Bronchial epithelial cell (primary cell): ENCODE results near the gene ZFAND3. TPM values are rescaled to one million over a fixed set of nuclear protein-coding genes. Genes with fewer than 3 reads are reported as not detected.

Experiments used
- DNase-seq: peaks from one replicate; pipeline ENCODE4 v3.0.0-alpha.2; 2010; ENCODE audit warnings: low read depth
- FAIRE-seq: peaks from 2 replicates; lab custom pipeline; 2011; peaks lifted over from hg19 to GRCh38; lab: Jason Lieb, UNC
- H3K27me3 ChIP-seq: 2 replicates; pipeline ENCODE4 v1.5.1; 2011; ENCODE audit warnings: low read length; ENCODE audit not compliant: control insufficient read depth, insufficient read depth
- H3K36me3 ChIP-seq: 2 replicates; pipeline ENCODE4 v1.5.1; 2011; ENCODE audit warnings: low read length; ENCODE audit not compliant: control insufficient read depth, insufficient read depth
- H3K4me3 ChIP-seq: 2 replicates; pipeline ENCODE4 v1.5.1; 2011; ENCODE audit warnings: mild to moderate bottlenecking, low read depth, low read length, control low read depth
- total RNA-seq: library from RNA; depleted of rRNA; stranded (reverse); fragments of >200 nt; gene quantifications from 2 replicates; pipeline ENCODE4 v1.2.1, GENCODE V29; 2014
- TF ChIP-seq, protein P1 (sequence below): IDR thresholded peaks from 2 replicates; pipeline ENCODE4 v1.5.1; 2011; ENCODE audit warnings: mild to moderate bottlenecking, moderate library complexity, low read length, control low read depth, inconsistent platforms; ENCODE audit not compliant: insufficient read depth, severe bottlenecking

Gene ZFAND3
- total RNA-seq, 1 donor from 2014 or later = 25.5 TPM

DNA sequence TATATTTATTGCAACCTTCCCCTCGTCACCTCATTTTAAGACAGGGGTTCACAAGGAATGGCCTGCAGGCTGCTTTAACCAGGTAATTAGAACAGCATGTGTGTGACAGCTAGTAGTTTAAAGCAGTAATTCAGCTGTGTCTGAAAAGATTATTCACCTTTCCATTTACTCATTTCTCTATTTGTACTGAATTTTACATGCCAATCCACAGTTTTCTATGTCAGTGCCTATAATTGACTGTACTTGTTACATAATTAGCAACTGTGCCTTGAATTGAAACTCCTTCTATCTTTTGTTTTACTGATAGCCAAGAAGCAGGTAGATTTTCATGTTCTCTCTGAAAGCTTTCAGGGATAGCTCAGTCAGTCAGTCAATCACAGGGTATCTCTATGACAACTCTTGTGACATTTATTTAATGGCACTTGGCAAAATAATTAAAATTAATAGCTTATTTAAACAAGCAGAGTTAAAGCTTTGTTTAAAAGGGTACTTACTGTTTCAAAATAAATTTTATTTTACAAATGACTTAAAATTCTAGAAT lies 214.0 kb downstream of the ZFAND3 start:
- DNase-seq (no peak), FAIRE-seq (no peak)
- Histone ChIP-seq H3K4me3 (no peak overlapping the region), H3K36me3 (no peaks in the 10 kb centered on the region), H3K27me3 (no peaks in the 10 kb centered on the region)
- TF ChIP-seq, protein P1, sequence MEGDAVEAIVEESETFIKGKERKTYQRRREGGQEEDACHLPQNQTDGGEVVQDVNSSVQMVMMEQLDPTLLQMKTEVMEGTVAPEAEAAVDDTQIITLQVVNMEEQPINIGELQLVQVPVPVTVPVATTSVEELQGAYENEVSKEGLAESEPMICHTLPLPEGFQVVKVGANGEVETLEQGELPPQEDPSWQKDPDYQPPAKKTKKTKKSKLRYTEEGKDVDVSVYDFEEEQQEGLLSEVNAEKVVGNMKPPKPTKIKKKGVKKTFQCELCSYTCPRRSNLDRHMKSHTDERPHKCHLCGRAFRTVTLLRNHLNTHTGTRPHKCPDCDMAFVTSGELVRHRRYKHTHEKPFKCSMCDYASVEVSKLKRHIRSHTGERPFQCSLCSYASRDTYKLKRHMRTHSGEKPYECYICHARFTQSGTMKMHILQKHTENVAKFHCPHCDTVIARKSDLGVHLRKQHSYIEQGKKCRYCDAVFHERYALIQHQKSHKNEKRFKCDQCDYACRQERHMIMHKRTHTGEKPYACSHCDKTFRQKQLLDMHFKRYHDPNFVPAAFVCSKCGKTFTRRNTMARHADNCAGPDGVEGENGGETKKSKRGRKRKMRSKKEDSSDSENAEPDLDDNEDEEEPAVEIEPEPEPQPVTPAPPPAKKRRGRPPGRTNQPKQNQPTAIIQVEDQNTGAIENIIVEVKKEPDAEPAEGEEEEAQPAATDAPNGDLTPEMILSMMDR = no peak

DNA sequence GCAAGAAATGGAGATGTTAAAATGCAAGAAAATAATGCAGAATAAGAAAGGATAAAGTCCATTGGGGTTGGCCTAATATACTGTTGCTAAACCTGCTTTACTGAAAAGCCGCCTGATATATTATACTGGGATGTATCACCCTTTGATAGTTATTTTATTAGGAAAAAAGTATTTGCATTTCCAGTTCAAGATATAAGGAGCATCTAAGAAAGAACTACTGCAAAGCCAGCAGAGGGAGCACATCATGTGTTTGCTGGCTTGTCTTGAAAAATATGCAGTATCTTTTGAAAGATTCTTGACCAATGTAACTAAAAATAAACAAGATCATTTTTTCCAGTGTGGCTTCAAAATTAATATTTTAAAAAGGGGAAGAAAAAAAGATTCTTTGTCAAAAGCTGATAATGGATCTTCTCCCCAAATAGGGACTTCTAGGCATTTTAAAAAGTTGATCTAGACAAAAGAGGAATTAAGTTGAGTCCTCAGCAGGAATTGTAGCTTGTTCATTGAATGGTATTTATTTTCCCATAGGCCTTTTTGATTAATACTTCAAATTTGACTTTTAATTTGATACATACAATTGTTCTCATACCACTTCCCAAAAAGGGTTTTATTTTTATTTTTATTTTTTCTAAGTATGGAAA lies 214.9 kb downstream of the ZFAND3 start:
- FAIRE-seq = no peak
- TF ChIP-seq, protein P1 = peak; percentile 48
- DNase-seq = peak; percentile 38
- Histone ChIP-seq H3K36me3 (no peaks in the 10 kb centered on the region), H3K4me3 (no peak overlapping the region), H3K27me3 (no peaks in the 10 kb centered on the region)

DNA sequence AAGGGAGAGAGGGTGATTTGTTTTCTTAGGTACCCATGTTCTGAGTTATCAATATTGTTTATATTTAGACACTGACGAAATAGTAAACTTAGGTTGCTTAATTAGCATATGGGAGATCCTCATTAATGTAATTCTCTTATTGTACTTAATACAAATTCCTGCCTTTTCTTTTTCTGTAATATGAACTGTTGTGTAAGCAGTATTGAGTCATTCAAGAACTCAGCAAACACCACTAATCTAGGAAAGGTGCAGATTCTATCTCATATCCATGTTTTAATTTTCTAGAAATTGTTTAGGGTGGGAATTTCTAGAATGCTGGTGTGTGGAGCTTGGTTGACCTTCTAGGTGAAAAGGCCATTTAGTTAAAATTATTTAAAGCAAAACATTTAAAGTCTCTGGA lies 216.0 kb downstream of the ZFAND3 start:
- Histone ChIP-seq H3K36me3 (no peaks in the 10 kb centered on the region), H3K27me3 (no peaks in the 10 kb centered on the region), H3K4me3 (no peak overlapping the region)
- FAIRE-seq = no peak
- TF ChIP-seq, protein P1 = no peak
- peak; percentile 54 for DNase-seq

DNA sequence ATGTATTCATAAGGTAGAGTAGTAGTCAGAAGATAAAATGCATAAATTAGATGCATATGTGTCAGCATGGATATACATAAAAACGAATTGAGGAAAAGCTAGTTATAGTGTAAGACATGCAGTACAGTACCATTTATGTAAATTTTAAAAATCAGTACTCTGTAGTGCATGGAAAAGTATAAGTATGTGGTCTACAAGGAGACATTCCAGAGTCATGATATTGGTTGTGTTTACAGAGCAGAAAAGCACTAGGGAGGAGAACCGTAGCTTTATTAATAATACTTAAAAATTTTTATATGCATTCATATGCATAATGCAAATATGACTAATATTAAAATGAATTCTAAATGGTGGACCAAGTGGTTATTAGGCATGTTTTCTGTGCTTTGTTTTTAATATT lies 220.0 kb downstream of the ZFAND3 start:
- no peaks in the 10 kb centered on the region for H3K27me3 ChIP-seq
- no peak for DNase-seq
- no peak for FAIRE-seq
- H3K4me3 ChIP-seq = no peak overlapping the region
- TF ChIP-seq, protein P1 = no peak
- H3K36me3 ChIP-seq = no peaks in the 10 kb centered on the region

DNA sequence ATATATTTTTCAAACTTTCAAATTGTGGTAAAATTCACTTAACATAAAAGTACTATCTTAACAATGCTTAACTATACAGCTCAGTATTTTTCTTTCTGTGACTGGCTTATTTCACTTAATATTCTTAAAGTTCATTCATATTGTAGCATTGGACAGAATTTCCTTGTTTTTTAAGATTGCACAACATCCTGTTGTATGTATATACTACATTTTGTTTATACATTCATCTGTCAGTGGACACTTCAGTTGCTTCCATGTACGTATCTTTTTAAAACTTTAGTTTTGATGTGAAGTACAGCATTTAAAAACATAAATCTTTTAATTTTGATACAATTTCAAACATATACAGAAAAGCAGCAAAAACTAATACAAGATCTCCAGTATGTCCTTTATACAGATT lies 220.7 kb downstream of the ZFAND3 start:
- H3K27me3 ChIP-seq = no peaks in the 10 kb centered on the region
- DNase-seq (no peak), FAIRE-seq (no peak)
- H3K36me3 ChIP-seq = no peaks in the 10 kb centered on the region
- TF ChIP-seq, protein P1 = no peak
- H3K4me3 ChIP-seq = no peak overlapping the region
